ENCODE results near the gene XAGE1B.
"Not testable (repeated sequence)": the region's sequence is repeated elsewhere in the genome, so short reads cannot be mapped to it uniquely, and the experiment has no call there.

Gene XAGE1B, protein sequence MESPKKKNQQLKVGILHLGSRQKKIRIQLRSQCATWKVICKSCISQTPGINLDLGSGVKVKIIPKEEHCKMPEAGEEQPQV

DNA sequence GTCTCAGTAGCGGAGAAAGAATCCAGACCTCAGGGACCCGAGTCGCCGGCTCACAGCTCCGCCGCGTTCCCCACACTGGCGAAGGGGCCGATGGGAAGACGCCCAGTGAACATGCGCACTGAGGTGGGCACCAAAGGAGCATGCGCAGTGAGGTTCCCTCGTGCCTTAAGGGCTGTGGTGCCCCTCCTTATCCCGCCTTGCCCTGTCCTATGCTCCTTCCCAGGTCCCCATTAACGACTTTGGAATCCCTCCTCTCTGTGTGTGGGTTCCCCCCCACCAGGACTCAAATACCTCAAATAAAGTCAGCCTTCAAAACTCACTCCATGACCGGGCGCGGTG is at the start of gene XAGE1B:
XAGE1B (minus strand) TSS at position 77 of the 339 bp plus-strand sequence. CDS start 1,536 bp downstream, outside the sequence.
- DNase-seq (ENCODE audit: low read depth in 2 of 2): not testable (repeated sequence)

DNA sequence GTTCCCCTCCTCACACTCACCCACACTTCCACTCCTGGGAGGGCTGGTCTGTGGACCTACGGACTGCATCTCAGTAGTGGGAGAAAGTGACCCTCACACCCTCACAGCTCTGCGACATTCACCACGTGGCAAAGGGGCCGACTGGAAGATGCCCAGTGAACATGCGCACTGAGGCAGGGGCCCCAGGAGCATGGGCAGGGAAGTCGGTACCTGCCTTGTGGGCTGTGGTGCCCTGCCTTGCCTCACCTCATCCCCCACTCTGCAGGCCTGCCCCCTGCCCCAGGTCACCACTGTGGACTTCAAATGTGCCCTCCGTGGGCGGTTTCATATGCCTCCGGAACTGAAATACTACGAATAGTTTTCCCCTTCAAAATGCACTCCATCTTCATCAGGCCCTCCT is 46.2 kb upstream of the XAGE1B start:
- DNase-seq (ENCODE audit: low read depth in 2 of 2): no peak

DNA sequence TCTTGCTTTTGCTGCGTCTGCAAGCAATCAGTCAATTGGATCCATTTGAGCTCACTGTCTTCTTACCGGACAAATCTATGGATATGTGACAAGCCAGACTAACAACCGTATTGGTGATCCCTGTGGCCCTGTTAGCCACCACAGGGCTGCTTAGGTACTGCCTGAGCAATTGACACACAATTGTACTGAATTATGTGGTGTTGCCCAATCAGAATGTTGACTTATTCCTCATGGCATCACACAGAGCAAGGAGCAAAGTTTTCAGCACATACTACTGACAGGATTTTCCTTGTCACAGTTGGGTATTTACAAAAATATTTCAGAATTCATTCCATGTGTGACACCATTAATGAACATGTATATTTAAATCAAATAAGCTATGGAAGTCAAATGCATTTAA is 41.3 kb upstream of the XAGE1B start:
- DNase-seq (ENCODE audit: low read depth in 2 of 2): no peak

DNA sequence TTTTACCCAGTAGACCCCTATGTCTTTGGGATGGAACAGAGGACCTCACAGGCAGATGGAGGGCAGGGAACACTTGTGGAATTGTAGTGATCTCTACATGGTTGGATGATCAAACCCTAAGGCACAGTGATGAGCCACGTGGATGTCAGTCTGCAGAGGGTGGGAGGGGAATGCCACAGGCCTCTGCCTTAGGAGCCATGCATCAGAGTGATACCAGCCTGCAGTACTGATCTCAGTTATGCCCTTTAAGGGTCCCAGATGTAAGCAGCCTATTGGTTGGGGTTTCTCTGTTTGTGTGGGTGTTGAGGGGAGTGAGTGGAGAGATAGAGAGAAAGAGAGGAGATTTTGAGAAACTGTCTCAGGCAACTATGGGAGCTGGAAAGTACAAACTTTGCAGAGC is 39.9 kb upstream of the XAGE1B start:
- no peak for DNase-seq (ENCODE audit: low read depth in 2 of 2)

DNA sequence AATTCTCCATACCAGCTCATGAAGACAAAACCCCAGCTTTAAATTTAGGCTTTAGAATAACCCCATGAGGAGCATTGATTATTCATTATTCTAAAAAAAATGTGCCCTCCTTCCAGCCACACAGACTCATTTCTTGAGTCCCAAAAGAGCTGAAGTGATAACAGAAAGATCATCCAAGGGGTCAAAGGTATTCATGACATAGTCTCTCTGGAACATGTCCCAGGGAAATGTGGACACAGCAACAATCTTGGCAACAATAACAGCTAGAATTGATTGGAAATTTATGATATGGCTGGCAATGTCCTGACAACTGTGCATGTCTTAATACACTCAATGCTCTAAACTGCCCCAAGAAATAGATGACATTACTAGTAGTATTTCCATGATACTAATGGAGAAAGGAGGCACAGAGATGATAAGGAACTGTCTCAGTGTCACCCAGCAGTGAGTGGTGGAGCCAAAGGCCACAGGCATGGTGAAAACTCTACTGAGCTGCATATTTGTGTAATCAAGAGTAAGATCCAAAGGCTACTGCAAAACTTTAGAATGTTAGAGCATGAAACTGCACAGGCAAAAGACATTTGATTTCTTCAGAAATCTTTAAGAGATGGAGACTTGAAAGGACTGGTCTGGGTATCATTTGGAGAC is 37.3 kb upstream of the XAGE1B start:
- DNase-seq (ENCODE audit: low read depth in 2 of 2): no peak

DNA sequence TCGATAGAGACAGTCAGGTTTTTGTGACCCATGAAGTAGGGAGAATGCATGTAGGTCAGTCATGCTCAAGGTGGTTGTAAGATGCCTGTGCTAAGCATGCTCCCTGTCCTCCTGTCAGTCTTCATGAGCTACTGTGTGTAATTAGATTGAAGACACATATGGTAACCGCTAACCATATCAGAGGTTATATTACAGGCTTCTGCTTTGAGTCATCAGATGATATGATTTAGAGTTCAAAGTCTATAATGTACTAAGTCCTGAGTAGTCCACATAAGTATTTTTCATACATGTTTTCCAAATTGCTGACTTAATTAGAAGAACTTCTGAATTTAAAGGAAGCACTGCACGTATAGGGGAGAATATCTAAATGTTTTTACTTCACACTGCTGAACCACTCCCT is 31.9 kb upstream of the XAGE1B start:
- DNase-seq (ENCODE audit: low read depth in 2 of 2): not testable (repeated sequence)

DNA sequence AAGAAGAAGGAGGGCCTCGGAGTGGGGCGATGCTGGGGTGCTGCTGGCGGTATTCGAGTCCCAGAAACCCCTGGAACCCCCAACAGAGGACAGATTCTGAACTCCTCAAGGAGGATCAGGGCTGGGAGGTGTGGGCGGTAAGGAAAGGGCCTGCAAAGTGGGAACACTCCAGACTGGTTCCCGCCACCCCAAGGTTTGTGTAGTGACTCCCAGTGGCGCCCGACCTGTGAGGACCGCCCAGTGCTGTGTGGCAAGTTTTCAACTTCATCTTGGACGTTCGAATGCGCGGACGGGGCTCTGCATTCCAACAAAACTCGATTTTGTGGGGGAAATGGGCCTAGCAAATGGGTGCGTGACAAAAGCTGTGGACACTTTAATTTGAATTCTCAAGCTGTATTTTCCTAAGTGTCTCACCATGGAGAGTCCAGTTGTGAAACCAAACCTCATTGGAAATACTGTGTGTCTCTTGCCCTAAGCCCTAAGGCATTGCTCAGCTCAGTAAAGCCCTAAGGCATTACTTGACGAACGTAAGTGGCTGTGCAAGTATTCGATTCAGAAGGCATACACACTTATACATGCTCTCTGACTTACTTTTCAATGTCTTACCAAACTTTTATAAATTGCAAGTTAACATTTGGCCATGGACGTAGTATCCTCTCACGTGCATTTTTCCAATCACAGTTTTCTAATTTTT is 27.4 kb upstream of the XAGE1B start:
- DNase-seq (ENCODE audit: low read depth in 2 of 2): no peak

DNA sequence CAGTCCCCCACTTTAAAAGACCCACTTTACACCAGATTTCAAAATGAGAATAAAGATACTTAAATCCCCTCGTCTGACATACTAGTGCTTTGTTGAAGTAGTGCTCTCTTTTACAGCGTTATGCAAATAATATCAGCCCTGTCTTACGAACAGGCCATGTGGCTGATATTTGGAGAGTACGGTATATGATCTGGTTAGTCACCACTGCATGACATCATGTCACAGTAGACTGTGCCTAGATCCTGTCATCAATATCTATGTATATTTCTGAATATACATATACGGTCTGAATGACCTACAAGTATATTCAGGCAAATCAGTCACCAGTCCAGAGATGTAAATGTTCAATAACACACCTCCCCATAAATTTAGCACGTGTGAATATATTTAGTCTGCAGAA is 25.4 kb upstream of the XAGE1B start:
- DNase-seq (ENCODE audit: low read depth in 2 of 2): no peak

DNA sequence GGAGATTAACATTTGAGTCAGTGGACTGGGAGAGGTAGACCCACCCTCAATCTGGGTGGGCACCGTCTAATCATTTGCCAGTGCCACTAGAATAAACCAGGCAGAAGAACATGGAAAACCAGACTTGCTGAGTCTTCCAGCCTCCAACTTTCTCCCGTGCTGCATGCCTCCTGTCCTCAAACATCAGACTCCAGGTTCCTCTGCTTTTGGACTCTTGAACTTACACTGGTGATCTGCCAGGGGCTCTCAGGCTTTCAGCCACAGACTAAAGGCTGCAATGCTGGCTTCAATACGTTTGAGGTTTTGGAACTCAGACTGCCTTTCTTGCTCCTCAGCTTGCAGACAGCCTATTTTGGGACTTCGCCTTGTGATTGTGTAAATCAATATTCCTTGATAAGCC is 24.2 kb upstream of the XAGE1B start:
- not testable (repeated sequence) for DNase-seq (ENCODE audit: low read depth in 2 of 2)

DNA sequence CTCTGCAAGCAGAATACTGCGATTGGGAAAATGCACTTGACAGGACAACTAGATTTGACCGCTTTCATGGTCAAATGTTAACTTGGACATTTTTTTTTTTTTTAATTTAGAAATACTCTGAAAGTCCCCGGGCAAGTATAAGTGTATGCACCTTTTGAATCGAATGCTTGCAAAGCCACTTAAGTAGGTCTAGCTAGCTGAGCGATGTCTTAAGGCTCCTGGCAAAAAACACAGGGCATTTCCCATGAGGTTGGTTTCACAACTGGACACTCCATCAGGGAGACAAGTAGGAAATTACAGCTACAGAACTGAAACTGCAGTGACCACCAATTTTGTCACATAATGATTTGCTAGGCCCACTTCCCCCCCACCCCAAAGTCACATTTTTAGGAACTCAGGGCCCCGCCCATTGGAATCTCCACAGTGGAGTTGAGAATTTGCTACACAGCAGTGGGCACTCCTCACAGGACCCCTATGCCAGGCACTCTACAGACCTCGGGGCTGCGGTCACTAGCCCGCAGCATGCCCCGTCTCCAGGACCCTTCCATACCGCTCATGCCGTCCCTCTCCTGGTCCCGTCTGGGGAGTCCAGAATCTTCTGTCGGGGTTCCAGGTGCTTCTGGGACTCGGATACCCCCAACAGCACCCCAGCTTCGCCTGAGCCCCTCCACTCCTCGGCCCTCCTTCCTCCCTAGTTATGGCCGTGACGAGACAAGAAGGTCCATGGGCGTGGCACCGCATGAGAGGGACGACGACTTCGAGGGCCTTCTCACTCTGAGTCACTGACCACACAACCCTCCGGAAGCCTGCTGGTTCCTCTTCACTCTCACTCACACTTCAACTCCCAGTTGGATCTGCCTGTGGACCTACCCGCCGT is 515 bp downstream of the XAGE1B start:
- DNase-seq (ENCODE audit: low read depth in 2 of 2): not testable (repeated sequence)

DNA sequence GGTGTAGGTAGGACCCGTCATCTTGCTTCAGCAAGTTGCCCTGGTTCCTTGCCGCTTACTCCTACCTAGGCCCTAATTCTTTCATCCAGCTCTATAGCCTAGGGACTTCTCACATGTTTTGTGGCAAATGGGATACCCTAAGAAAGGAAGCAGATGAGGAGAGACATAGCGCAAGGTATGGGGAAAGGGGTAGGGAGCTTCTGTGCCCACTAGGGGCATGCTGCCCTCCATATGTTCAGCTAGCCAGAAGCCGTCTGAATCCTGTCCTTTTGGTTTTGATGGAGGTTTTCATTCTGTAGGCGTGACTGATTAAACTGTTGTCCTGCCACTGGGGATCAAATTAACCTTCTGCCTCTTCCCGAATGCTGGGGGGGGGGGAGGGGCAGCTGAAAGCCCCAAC is 5.7 kb downstream of the XAGE1B start:
- DNase-seq (ENCODE audit: low read depth in 2 of 2): not testable (repeated sequence)

DNA sequence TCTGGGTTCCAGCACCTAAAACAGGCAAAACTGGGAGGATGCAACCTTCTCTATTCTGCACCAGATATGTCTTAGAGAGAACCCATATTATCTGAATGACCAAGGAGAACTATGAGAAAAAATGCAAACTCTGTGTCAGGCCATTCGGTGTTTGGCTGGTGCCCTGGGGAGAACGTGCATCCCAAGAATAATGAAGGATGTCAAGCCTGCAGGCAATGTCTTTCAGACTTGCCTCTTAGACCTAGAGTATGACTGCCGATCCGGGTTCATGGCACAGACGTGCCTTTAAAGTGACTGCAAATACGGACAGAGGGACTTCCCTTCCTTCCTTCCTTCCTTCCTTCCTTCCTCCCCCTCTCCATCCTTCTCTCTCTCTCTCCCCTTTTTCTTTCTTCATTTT is 6.9 kb downstream of the XAGE1B start:
- no peak for DNase-seq (ENCODE audit: low read depth in 2 of 2)

DNA sequence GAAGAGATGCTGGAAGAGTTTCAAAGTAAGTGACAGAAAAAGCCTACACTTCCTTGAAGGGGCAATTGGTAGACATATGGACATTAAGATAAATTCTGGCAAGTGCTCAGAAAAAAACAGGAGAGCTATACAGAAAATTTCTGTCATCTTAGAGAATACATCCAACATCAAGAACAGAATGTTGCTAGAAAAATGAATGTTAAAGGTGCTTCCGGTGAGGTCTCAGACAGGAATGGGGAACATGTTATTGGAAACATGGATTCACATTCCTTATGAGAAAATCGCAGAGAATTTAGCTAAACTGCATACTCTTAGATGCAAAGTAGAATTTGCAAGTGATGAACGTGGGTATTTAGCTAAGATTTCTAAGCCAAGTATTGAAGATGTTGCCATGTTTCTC is 9.5 kb downstream of the XAGE1B start:
- no peak for DNase-seq (ENCODE audit: low read depth in 2 of 2)

DNA sequence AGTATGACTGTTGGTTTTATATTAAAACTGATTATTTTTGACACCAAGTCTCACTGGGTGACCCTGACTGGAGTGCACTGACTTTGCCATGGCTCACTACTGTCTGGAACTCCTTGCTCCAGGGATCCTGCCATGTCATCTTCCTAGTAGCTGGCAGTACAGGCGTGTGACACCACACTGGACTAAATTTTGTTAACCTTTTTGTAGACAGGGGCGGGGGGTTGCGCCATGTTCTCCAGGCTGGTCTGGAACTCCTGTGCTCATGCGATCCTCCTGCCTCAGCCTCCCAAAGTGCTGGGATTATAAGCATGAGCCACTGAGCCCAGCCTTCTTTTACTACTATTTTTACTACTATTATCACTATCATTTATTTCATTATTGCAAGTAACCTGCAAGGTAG is 12.3 kb downstream of the XAGE1B start:
- DNase-seq (ENCODE audit: low read depth in 2 of 2): no peak

DNA sequence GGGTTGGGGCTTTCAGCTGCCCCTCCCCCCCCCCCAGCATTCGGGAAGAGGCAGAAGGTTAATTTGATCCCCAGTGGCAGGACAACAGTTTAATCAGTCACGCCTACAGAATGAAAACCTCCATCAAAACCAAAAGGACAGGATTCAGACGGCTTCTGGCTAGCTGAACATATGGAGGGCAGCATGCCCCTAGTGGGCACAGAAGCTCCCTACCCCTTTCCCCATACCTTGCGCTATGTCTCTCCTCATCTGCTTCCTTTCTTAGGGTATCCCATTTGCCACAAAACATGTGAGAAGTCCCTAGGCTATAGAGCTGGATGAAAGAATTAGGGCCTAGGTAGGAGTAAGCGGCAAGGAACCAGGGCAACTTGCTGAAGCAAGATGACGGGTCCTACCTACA is 15.5 kb downstream of the XAGE1B start:
- DNase-seq (ENCODE audit: low read depth in 2 of 2): not testable (repeated sequence)

DNA sequence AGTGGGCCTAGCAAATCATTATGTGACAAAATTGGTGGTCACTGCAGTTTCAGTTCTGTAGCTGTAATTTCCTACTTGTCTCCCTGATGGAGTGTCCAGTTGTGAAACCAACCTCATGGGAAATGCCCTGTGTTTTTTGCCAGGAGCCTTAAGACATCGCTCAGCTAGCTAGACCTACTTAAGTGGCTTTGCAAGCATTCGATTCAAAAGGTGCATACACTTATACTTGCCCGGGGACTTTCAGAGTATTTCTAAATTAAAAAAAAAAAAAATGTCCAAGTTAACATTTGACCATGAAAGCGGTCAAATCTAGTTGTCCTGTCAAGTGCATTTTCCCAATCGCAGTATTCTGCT is 20.5 kb downstream of the XAGE1B start:
- DNase-seq (ENCODE audit: low read depth in 2 of 2): not testable (repeated sequence)

DNA sequence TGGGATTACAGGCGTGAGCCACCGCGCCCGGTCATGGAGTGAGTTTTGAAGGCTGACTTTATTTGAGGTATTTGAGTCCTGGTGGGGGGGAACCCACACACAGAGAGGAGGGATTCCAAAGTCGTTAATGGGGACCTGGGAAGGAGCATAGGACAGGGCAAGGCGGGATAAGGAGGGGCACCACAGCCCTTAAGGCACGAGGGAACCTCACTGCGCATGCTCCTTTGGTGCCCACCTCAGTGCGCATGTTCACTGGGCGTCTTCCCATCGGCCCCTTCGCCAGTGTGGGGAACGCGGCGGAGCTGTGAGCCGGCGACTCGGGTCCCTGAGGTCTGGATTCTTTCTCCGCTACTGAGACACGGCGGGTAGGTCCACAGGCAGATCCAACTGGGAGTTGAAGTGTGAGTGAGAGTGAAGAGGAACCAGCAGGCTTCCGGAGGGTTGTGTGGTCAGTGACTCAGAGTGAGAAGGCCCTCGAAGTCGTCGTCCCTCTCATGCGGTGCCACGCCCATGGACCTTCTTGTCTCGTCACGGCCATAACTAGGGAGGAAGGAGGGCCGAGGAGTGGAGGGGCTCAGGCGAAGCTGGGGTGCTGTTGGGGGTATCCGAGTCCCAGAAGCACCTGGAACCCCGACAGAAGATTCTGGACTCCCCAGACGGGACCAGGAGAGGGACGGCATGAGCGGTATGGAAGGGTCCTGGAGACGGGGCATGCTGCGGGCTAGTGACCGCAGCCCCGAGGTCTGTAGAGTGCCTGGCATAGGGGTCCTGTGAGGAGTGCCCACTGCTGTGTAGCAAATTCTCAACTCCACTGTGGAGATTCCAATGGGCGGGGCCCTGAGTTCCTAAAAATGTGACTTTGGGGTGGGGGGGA is 21.1 kb downstream of the XAGE1B start, which contains the start of gene XAGE1A:
XAGE1A (plus strand) TSS at position 264 of the 874 bp plus-strand sequence. CDS start 1,554 bp downstream, outside the sequence.
- not testable (repeated sequence) for DNase-seq (ENCODE audit: low read depth in 2 of 2)

DNA sequence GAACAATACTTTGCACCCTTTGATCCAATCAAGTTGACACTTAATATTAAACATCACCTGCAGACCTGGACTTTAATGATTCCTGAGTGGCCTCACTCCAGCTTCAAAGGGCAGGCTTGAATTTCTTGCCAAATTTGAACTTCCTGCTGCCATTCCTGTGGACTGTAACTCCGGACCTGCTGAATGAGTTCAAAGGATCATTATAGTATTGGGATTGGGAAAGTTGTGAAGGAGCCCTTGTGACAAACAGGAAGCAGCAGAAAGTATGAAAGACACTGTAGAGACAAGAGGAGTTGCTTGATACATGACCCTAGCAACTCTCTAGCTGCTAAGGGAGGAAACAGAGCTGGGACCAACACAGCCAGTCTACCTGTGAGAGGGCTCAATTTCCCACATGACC is 45.6 kb downstream of the XAGE1B start:
- DNase-seq (ENCODE audit: low read depth in 2 of 2): not testable (repeated sequence)

All from activated CD8-positive, alpha-beta memory T cell treated with anti-CD3 and anti-CD28 coated beads for 4 hours (primary cell).